H9 (cell line): Measurements from ENCODE around the gene ZSWIM3. TPM values are rescaled to one million over a fixed set of nuclear protein-coding genes. Genes with fewer than 3 reads are reported as not detected.

Experiments
- DNase-seq: peaks from one replicate; pipeline ENCODE4 v3.0.0-alpha.2; 2017
- H2AFZ ChIP-seq: one replicate; pipeline ENCODE4 v1.6.1; 2013; ENCODE audit warnings: mild to moderate bottlenecking, low read length, control low read depth, moderate library complexity
- H2AK5ac ChIP-seq: 2 replicates; pipeline ENCODE4 v1.6.1; 2013; ENCODE audit warnings: low read length, control low read depth, mixed read lengths; ENCODE audit not compliant: insufficient read length
- H2BK120ac ChIP-seq: one replicate; pipeline ENCODE4 v1.6.1; 2013; ENCODE audit warnings: low read depth, mild to moderate bottlenecking, low read length, control low read depth, inconsistent platforms; ENCODE audit not compliant: poor library complexity, severe bottlenecking
- H2BK12ac ChIP-seq: 2 replicates; pipeline ENCODE4 v1.6.1; 2013; ENCODE audit warnings: low read length, control low read depth, mixed read lengths, low read depth; ENCODE audit not compliant: insufficient read length
- H2BK15ac ChIP-seq: 2 replicates; pipeline ENCODE4 v1.6.1; 2013; ENCODE audit warnings: low read depth, low read length, control low read depth
- H2BK20ac ChIP-seq: one replicate; pipeline ENCODE4 v1.6.1; 2013; ENCODE audit warnings: low read depth, mild to moderate bottlenecking, low read length, control low read depth, inconsistent platforms; ENCODE audit not compliant: poor library complexity, severe bottlenecking
- H2BK5ac ChIP-seq: 2 replicates; pipeline ENCODE4 v1.6.1; 2013; ENCODE audit warnings: low read length, control low read depth, mixed read lengths; ENCODE audit not compliant: insufficient read length
- H3K14ac ChIP-seq: 2 replicates; pipeline ENCODE4 v1.6.1; 2013; ENCODE audit warnings: low read length, control low read depth; ENCODE audit not compliant: insufficient read depth
- H3K18ac ChIP-seq: 2 replicates; pipeline ENCODE4 v1.6.1; 2013; ENCODE audit warnings: low read depth, mild to moderate bottlenecking, mixed read lengths, low read length, control low read depth; ENCODE audit not compliant: insufficient read length
- H3K23ac ChIP-seq: 2 replicates; pipeline ENCODE4 v1.6.1; 2013; ENCODE audit warnings: low read length, control low read depth, mixed read lengths, low read depth; ENCODE audit not compliant: insufficient read length
- H3K23me2 ChIP-seq: 2 replicates; pipeline ENCODE4 v1.6.1; 2013; ENCODE audit warnings: low read depth, mild to moderate bottlenecking, mixed read lengths, low read length, control low read depth; ENCODE audit not compliant: insufficient read length, poor library complexity, severe bottlenecking
- H3K27ac ChIP-seq: 2 replicates; pipeline ENCODE4 v1.5.1; 2013; ENCODE audit warnings: low read length, control low read depth, mixed read lengths, low read depth; ENCODE audit not compliant: insufficient read length
- H3K27me3 ChIP-seq: 2 replicates; pipeline ENCODE4 v1.6.1; 2013; ENCODE audit warnings: low read length, control low read depth, inconsistent platforms; ENCODE audit not compliant: insufficient read depth
- H3K4ac ChIP-seq: 2 replicates; pipeline ENCODE4 v1.6.1; 2013; ENCODE audit warnings: low read depth, mild to moderate bottlenecking, control low read depth, inconsistent platforms, low read length, moderate library complexity
- H3K4me1 ChIP-seq: 2 replicates; pipeline ENCODE4 v1.6.1; 2013; ENCODE audit warnings: low read length, control low read depth, inconsistent platforms; ENCODE audit not compliant: insufficient read depth
- H3K4me2 ChIP-seq: 2 replicates; pipeline ENCODE4 v1.6.1; 2013; ENCODE audit warnings: low read length, control low read depth, mixed read lengths; ENCODE audit not compliant: insufficient read length, insufficient read depth
- H3K56ac ChIP-seq: 2 replicates; pipeline ENCODE4 v1.6.1; 2013; ENCODE audit warnings: low read depth, mild to moderate bottlenecking, mixed read lengths, low read length, control low read depth; ENCODE audit not compliant: insufficient read length
- H3K79me1 ChIP-seq: 2 replicates; pipeline ENCODE4 v1.6.1; 2013; ENCODE audit warnings: low read depth, mild to moderate bottlenecking, moderate library complexity, low read length, control low read depth, inconsistent platforms; ENCODE audit not compliant: insufficient read depth, poor library complexity, severe bottlenecking
- H3K79me2 ChIP-seq: 2 replicates; pipeline ENCODE4 v1.6.1; 2013; ENCODE audit warnings: low read length, control low read depth, inconsistent platforms; ENCODE audit not compliant: insufficient read depth
- H3K9ac ChIP-seq: 2 replicates; pipeline ENCODE4 v1.6.1; 2013; ENCODE audit warnings: low read length, control low read depth, mixed read lengths; ENCODE audit not compliant: insufficient read length; ENCODE audit errors: extremely low read depth
- H3K9me3 ChIP-seq: one replicate; pipeline ENCODE4 v1.6.1; 2013; ENCODE audit warnings: low read depth, low read length, inconsistent platforms; ENCODE audit not compliant: control insufficient read depth
- H3T11ph ChIP-seq: one replicate; pipeline ENCODE4 v1.6.1; 2013; ENCODE audit warnings: mild to moderate bottlenecking, low read length, control low read depth, inconsistent platforms
- H4K20me1 ChIP-seq: one replicate; pipeline ENCODE4 v1.6.1; 2013; ENCODE audit not compliant: control insufficient read depth, insufficient read length, insufficient read depth
- H4K5ac ChIP-seq: 2 replicates; pipeline ENCODE4 v1.6.1; 2013; ENCODE audit warnings: low read depth, mild to moderate bottlenecking, mixed read lengths, low read length, control low read depth; ENCODE audit not compliant: insufficient read length
- H4K8ac ChIP-seq: replicated peaks from 2 replicates; pipeline ENCODE4 v1.6.1; 2013; ENCODE audit warnings: low read length, control low read depth, mixed read lengths, low read depth; ENCODE audit not compliant: insufficient read length
- H4K91ac ChIP-seq: 2 replicates; pipeline ENCODE4 v1.6.1; 2013; ENCODE audit warnings: low read depth, mild to moderate bottlenecking, moderate library complexity, mixed read lengths, low read length, control low read depth; ENCODE audit not compliant: insufficient read length
- H3K27ac Mint-ChIP-seq, 3 experiments: 2 replicates in 2 of 3; 3 replicates in 1 of 3; pipeline ENCODE4 v1.8.0; 2020 to 2021; ENCODE audit warnings: mixed read lengths in 3 of 3, mild to moderate bottlenecking in 1 of 3, moderate library complexity in 1 of 3
- H3K27me3 Mint-ChIP-seq: 2 replicates; pipeline ENCODE4 v1.8.0; 2021; ENCODE audit warnings: low read depth, mild to moderate bottlenecking, moderate library complexity, mixed read lengths
- H3K36me3 Mint-ChIP-seq, 3 experiments: 2 replicates in 2 of 3; 3 replicates in 1 of 3; pipeline ENCODE4 v1.8.0; 2020 to 2021; ENCODE audit warnings: low read depth in 3 of 3, mixed read lengths in 3 of 3; ENCODE audit not compliant: insufficient read depth in 1 of 3
- H3K4me1 Mint-ChIP-seq, 2 experiments: 2 replicates each; pipeline ENCODE4 v1.8.0; 2020; ENCODE audit warnings: mixed read lengths in 2 of 2
- H3K4me3 Mint-ChIP-seq, 2 experiments: 2 replicates in 1 of 2; 3 replicates in 1 of 2; pipeline ENCODE4 v1.8.0; 2020 to 2021; ENCODE audit warnings: mild to moderate bottlenecking in 2 of 2, mixed read lengths in 2 of 2, moderate library complexity in 1 of 2
- H3K9me3 Mint-ChIP-seq, 2 experiments: 2 replicates in 1 of 2; 3 replicates in 1 of 2; pipeline ENCODE4 v1.8.0; 2020; ENCODE audit warnings: mild to moderate bottlenecking in 2 of 2, mixed read lengths in 2 of 2, moderate library complexity in 1 of 2
- CTCF ChIP-seq: fragments of 200-600 bp; sonication (generic); conservative IDR thresholded peaks from 3 replicates; pipeline ENCODE4 v1.8.0; 2021; ENCODE audit warnings: antibody characterized with exemption, mild to moderate bottlenecking
- WGBS: extraction: QIAGEN DNeasy Blood & Tissue Kit; methylation state at CpG from one replicate; pipeline ENCODE4 v1.1.7; 2013; ENCODE audit warnings: missing lambda C conversion rate, low lambda C conversion rate, mixed read lengths; ENCODE audit not compliant: insufficient read length; ENCODE audit errors: extremely low coverage; 5-methylcytosine and 5-hydroxymethylcytosine counted together
- total RNA-seq: library from RNA; stranded (reverse); gene quantifications from 2 replicates; pipeline ENCODE4 v1.2.1, GENCODE V29; 2021

ZSWIM3 gene
- total RNA-seq, 1 experiment from 2014 or later = 8.0 TPM

- TF ChIP-seq CTCF = no peak
- H3K4me2 ChIP-seq = no peak overlapping the region
- H3T11ph ChIP-seq = no peak overlapping the region
- no peaks in the 10 kb centered on the region for H4K20me1 ChIP-seq
- H3K9me3 Mint-ChIP-seq = no peaks in the 10 kb centered on the region
- H2BK12ac ChIP-seq = no peak overlapping the region
- no peaks in the 10 kb centered on the region for H3K27me3 ChIP-seq
- H3K56ac ChIP-seq = no peak overlapping the region
- no peak overlapping the region for H3K27ac Mint-ChIP-seq
- no peak overlapping the region for H2AFZ ChIP-seq
- H3K79me2 ChIP-seq = no peaks in the 10 kb centered on the region
- no peak overlapping the region for H2BK15ac ChIP-seq
- no peak overlapping the region for H2BK120ac ChIP-seq
- H3K9me3 ChIP-seq = no peaks in the 10 kb centered on the region
- H3K14ac ChIP-seq = no peak overlapping the region
- H3K27ac ChIP-seq = no peak overlapping the region
- H2AK5ac ChIP-seq = no peak overlapping the region
- H2BK20ac ChIP-seq = no peak overlapping the region
- no peaks in the 10 kb centered on the region for H3K4me1 Mint-ChIP-seq
- no peak overlapping the region for H3K23ac ChIP-seq
- no peaks in the 10 kb centered on the region for H3K79me1 ChIP-seq
- H4K91ac ChIP-seq = no peak overlapping the region
- no peaks in the 10 kb centered on the region for H3K4me1 ChIP-seq
- H3K4ac ChIP-seq = no peak overlapping the region
- no peak for DNase-seq
- H3K18ac ChIP-seq = no peak overlapping the region
- no peak overlapping the region for H4K8ac ChIP-seq
- no peak overlapping the region for H3K9ac ChIP-seq
- no peaks in the 10 kb centered on the region for H3K23me2 ChIP-seq
- H4K5ac ChIP-seq = no peak overlapping the region
- H2BK5ac ChIP-seq = no peak overlapping the region
- peaks cover 0 to 4% (median 0%) of the 10 kb centered on the region in 3 experiments; a peak in 1 of 7 replicates for H3K36me3 Mint-ChIP-seq
- no peak overlapping the region for H3K4me3 Mint-ChIP-seq
- no CpG with 5 or more reads among the region's 6 CpGs for WGBS
- H3K27me3 Mint-ChIP-seq = no peaks in the 10 kb centered on the region
Observed at GRCh38 chr20:45867136-45867818, 9.9 kb downstream of the ZSWIM3 start.
